HG03139 (cell line): Measurements from ENCODE around the gene PRICKLE1.

ENCODE experiments used
- ATAC-seq: cut with Tn5 transposase; IDR thresholded peaks from one replicate; pipeline ENCODE4 v1.9.1; 2021; ENCODE audit not compliant: unreplicated experiment

PRICKLE1 gene

DNA sequence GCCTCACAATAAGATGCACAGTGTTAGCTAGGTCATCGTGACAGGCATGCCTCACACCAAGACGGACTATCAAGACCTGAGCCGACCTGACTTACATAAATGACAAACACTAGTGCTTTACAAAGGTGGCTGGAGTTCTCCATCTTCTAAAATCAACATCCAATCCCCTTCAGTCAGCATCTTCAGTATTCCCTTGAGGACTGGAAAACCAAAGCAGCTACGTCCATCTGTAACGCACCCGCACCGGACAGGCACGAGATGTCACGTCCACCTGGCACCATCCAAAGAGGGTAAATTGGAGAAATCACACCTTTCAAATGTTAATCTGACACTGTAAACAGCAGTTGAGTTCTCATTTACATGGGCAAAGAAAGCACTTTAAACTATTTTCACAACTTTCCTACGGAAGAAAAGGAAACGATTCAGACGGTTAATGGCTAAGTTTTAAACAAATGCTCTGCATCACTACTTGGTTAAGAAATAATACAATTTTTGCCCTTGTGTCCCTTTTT, 130.2 kb downstream of the PRICKLE1 start:
- no peak for ATAC-seq

- ATAC-seq: no peak
Observed at GRCh38 chr12:42458575-42458974, 131.0 kb downstream of the PRICKLE1 start.

DNA sequence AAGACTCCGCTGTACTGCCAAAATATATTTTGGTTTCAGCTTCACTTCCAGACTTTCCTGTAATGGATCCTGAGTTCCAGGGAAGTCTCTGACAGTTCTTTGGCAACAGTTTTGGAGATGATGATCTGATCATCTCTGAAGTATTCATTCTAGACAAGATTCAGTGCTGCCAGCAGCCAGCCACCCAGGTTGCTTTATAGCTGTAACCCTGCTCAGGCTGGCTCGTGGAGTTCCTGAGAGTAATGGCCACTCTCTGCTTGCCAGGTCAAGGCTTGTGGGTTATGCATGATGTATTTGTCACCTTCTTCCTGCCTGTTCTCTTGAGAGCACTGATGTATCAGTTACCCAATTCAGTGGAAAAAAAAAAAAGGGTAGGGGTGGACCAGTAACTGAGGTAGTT, 139.3 kb downstream of the PRICKLE1 start:
- no peak for ATAC-seq

DNA sequence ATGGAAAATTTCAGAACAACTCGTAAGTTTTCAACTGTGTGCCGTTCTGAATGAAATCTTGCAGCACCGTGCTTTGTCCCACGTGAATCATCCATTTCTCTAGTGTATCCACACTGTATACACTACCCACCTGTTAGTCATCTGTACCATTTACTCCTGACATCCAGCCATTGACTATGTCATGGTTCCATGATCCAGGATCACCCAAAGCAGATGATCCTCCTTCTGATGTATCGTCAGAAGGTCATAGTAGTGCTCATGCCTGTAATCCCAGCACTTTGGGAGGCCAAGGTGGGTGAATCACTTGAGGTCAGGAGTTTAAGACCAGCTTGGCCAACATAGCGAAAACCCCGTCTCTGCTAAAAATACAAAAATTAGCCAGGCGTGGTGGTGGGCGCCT, 140.7 kb downstream of the PRICKLE1 start:
- ATAC-seq: no peak

DNA sequence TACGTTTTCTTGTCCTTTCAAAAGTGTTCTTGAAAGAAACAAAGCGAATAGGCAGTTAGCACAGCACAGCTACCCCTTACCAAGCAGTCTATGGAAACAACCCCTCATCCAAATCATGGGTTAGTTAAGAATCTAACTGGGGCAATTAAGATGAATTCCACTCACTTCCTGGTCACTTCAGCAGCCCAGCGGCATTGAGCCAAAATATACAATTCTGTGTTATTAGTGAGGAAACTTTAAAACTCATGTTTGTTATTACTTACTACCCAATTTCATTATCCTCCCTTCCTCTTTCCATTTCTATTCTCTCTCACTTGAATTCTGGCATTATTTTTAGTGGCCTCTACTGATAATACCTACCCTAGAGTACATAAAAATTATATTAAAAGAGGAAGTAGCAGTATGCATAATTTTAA, 142.2 kb downstream of the PRICKLE1 start:
- no peak for ATAC-seq

DNA sequence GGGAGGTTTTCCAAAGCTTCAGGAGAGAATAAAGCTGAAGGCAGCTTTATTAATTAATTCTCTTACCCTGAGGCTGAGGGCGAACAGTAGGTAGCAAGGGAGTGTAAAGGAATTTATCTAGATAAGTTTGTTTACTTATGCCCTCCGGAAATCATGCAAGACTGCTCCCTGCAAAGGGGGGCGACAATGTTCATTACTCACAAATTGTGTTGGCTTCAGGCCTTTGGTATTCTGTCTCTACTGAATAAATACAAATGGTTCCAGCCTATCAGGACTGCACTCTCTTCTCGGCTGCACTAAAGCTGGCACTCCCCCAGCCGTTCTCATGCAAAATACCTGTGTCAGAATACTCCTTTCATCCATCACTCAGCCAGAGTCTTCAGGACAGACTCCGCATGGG, 142.8 kb downstream of the PRICKLE1 start:
- ATAC-seq: no peak

GRCh38 chr12:42445891-42446290, 143.7 kb downstream of the PRICKLE1 start:
- no peak for ATAC-seq

DNA sequence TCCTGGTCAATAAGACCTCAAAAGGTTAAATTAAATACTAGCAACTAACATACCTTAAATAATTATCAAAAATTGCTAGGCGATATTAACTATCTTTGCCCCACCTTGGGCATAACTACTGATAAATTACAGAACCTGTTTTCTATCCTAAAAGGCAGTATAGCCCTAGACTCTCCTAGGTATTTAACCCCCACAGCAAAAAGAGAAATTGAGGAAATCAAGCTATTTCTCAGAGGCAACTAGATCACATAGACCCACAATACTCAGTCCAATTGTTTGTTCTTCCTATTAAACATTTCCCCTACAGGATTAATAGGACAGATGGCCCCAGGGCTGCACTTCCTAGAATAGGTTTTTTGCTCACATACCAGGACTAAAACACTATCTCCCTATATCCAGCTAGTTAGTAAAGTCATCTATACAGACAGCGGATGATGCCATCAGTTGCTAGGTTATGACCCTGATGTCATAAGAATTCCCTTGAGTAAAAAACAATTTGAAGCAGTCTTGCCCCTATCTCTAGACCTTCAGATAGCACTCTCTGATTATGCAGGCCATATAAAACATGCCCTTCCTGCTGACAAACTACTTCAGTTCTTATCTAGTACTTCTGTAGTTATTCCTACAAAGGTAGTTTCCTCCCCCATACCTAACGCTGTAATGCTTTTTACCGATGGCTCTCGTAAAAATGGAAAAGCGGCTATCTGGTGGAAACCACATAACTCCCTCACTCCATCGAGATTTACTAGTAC, 145.2 kb downstream of the PRICKLE1 start:
- ATAC-seq: no peak

DNA sequence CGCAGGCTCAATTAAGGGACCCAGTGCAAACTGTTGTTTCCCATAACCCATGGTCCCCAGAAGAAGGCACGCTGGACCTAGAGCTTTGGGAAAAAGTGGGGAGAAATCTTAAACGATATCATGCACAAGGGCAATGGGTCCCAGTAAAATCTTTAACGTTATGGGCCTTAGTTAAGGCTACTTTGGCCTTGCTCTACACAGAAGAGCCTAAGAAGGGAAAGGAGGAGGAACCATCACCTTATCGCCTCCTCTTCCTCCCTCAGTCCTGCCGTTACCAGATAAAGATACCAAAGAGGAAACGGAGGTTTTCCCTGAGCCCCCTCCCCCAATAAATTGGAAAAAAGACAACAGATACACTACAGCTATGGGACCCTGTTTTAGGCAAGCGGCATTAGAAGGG, 146.7 kb downstream of the PRICKLE1 start:
- ATAC-seq: no peak

DNA sequence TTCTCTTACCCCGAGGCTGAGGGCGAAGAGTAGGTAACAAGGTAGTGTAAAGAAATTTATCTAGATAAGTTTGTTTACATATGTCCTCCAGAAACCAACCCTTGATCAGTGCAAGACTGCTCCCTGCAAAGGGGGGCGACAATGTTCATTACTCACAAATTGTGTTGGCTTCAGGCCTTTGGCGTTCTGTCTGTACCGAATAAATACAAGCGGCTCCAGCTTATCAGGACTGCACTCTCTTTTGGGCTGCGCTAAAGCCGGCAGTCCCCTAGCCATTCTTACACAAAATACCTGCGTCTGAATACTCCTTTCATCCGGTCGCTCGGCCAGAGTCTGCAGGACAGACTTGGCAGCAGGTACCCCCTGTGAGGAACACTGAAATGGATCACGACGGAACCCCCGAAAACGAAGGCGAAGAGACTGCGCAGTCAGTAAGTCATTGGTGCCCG, 147.2 kb downstream of the PRICKLE1 start:
- ATAC-seq: no peak

- no peak for ATAC-seq
Observed at GRCh38 chr12:42440608-42441007, 148.9 kb downstream of the PRICKLE1 start.

GRCh38 chr12:42432517-42433140, 156.9 kb downstream of the PRICKLE1 start:
- no peak for ATAC-seq

DNA sequence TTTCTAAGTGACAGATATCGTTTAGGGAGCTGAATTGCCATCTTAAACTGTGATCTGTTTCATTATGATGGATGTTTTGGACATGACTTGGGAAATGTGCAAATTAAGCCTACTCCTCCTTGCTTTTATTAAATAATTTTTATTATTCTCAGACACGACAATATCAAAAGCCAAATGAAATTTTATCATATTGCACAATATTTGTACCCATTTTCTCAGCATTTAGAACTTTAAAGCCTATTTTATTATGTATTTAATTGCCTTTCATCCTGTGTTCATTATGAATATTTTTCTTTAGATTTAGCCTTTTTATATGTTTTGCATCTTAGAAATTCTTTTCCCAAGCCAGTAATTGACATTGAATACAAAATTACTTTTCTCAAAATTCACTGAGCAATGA, 160.7 kb downstream of the PRICKLE1 start:
- ATAC-seq: no peak

GRCh38 chr12:42426746-42427145, 162.8 kb downstream of the PRICKLE1 start:
- ATAC-seq: no peak

GRCh38 chr12:42422785-42423184, 166.8 kb downstream of the PRICKLE1 start:
- ATAC-seq: no peak

- ATAC-seq: peak; percentile 86
Observed at GRCh38 chr12:42421844-42422779, 167.4 kb downstream of the PRICKLE1 start.

GRCh38 chr12:42420395-42420794, 169.2 kb downstream of the PRICKLE1 start:
- ATAC-seq: no peak

- ATAC-seq: no peak
Observed at GRCh38 chr12:42410340-42410739, 179.2 kb downstream of the PRICKLE1 start.

- no peak for ATAC-seq
Observed at GRCh38 chr12:42409471-42409870, 180.1 kb downstream of the PRICKLE1 start.

- ATAC-seq: no peak
Observed at GRCh38 chr12:42407306-42407705, 182.2 kb downstream of the PRICKLE1 start.
